Measurements from ENCODE around the gene KCND3.

GRCh38 chr1:111733992-111734341 is 255.5 kb downstream of the KCND3 start:
- TF ChIP-seq CTCF (IDR thresholded peaks at IDR 0.05), result no peak
- no peak for TF ChIP-seq POLR2A (IDR thresholded peaks at IDR 0.05)
- TF ChIP-seq POLR2AphosphoS5 (IDR thresholded peaks at IDR 0.05), result no peak
- no peak for TF ChIP-seq EP300 (IDR thresholded peaks at IDR 0.05; ENCODE audit: low read depth)
